ENCODE data around the gene AGAP9. TPM values are rescaled to one million over a fixed set of nuclear protein-coding genes. Genes with fewer than 3 reads are reported as not detected.
"Not testable (repeated sequence)": the region's sequence is repeated elsewhere in the genome, so short reads cannot be mapped to it uniquely, and the experiment has no call there.

Gene AGAP9
- polyA plus RNA-seq, 10 donors, result 1.5 to 24.5 (median 6.1) TPM

- DNase-seq, result no peak
These were observed 65.6 kb downstream of the AGAP9 start for GRCh38 chr10:47457826-47458225.

GRCh38 chr10:47457528-47457820 is 66.0 kb downstream of the AGAP9 start:
- DNase-seq, result no peak

GRCh38 chr10:47456794-47457527 is 66.5 kb downstream of the AGAP9 start:
- no peak for DNase-seq

- no peak for DNase-seq
These were observed 67.2 kb downstream of the AGAP9 start for GRCh38 chr10:47456079-47456785.

- DNase-seq, result not testable (repeated sequence)
These were observed 67.9 kb downstream of the AGAP9 start for GRCh38 chr10:47455350-47456078.

- no peak for DNase-seq
These were observed 68.7 kb downstream of the AGAP9 start for GRCh38 chr10:47454780-47455058.

GRCh38 chr10:47454008-47454779 is 69.2 kb downstream of the AGAP9 start:
- no peak for DNase-seq

- DNase-seq, result no peak
These were observed 70.1 kb downstream of the AGAP9 start for GRCh38 chr10:47453141-47454007.

- no peak for DNase-seq
These were observed 70.8 kb downstream of the AGAP9 start for GRCh38 chr10:47452495-47453140.

- DNase-seq, result no peak
These were observed 71.4 kb downstream of the AGAP9 start for GRCh38 chr10:47451998-47452494.

Other genes starting within 250 kb of the AGAP9 start
- gene GDF10, start 223.4 kb downstream of the AGAP9 start, polyA plus RNA-seq (ENCODE audit: insufficient read length in 10 of 10), result 1 to 10 TPM in 8 of 10 donors, under 1 TPM in 2; 0.55 to 3.5 (median 1.9) TPM
- gene GDF2, start 201.2 kb downstream of the AGAP9 start, polyA plus RNA-seq (ENCODE audit: insufficient read length in 10 of 10), result not detected
- gene RBP3, start 175.3 kb downstream of the AGAP9 start, polyA plus RNA-seq (ENCODE audit: insufficient read length in 10 of 10), result under 1 TPM in 7 of 10 donors, not detected in 3; 0.04 to 0.13 (median 0.05) TPM
- gene ZNF488, start 139.3 kb downstream of the AGAP9 start, polyA plus RNA-seq (ENCODE audit: insufficient read length in 10 of 10), result 1 to 10 TPM; 3.1 to 4.5 (median 3.7) TPM
- 1 to 10 TPM in 2 of 10 donors, under 1 TPM in 5, not detected in 3; 0.10 to 3.5 (median 0.26) TPM for gene ANXA8, start 39.5 kb downstream of the AGAP9 start, polyA plus RNA-seq (ENCODE audit: insufficient read length in 10 of 10)
- not detected for gene FAM25G, start 31.9 kb downstream of the AGAP9 start, polyA plus RNA-seq (ENCODE audit: insufficient read length in 10 of 10)
- gene SYT15B, start 240.0 kb upstream of the AGAP9 start, polyA plus RNA-seq (ENCODE audit: insufficient read length in 10 of 10), result 1 to 10 TPM in 3 of 10 donors, under 1 TPM in 7; 0.15 to 1.1 (median 0.77) TPM